Neural cell (in vitro differentiated cells): ENCODE measurements around the gene DIP2C.

Experiments used
- CTCF ChIP-seq: fragments of 450-650 bp; IDR thresholded peaks from 2 replicates; pipeline ENCODE4 v1.5.1; 2014; ENCODE audit warnings: antibody characterized with exemption, mild to moderate bottlenecking, moderate library complexity; ENCODE audit not compliant: poor library complexity, severe bottlenecking
- EZH2 ChIP-seq: fragments of 200-600, 300-800 bp; shearing (Covaris generic), sonication (generic); IDR thresholded peaks from 2 replicates; pipeline ENCODE4 v1.6.1; 2014; ENCODE audit warnings: antibody characterized with exemption, low read length, borderline replicate concordance, mild to moderate bottlenecking; ENCODE audit not compliant: insufficient read depth, poor library complexity, severe bottlenecking
- MXI1 ChIP-seq: fragments of 450-650 bp; conservative IDR thresholded peaks from 2 replicates; pipeline ENCODE4 v1.6.1; 2014; ENCODE audit warnings: antibody characterized with exemption, mild to moderate bottlenecking; ENCODE audit not compliant: poor library complexity, severe bottlenecking
- POLR2AphosphoS5 ChIP-seq: IDR thresholded peaks from 2 replicates; pipeline ENCODE4 v1.6.1; 2012
- REST ChIP-seq: IDR thresholded peaks from 2 replicates; pipeline ENCODE4 v1.6.1; 2012; ENCODE audit warnings: borderline replicate concordance
- TAF1 ChIP-seq: IDR thresholded peaks from 2 replicates; pipeline ENCODE4 v1.6.1; 2012; ENCODE audit warnings: low read depth

DNA sequence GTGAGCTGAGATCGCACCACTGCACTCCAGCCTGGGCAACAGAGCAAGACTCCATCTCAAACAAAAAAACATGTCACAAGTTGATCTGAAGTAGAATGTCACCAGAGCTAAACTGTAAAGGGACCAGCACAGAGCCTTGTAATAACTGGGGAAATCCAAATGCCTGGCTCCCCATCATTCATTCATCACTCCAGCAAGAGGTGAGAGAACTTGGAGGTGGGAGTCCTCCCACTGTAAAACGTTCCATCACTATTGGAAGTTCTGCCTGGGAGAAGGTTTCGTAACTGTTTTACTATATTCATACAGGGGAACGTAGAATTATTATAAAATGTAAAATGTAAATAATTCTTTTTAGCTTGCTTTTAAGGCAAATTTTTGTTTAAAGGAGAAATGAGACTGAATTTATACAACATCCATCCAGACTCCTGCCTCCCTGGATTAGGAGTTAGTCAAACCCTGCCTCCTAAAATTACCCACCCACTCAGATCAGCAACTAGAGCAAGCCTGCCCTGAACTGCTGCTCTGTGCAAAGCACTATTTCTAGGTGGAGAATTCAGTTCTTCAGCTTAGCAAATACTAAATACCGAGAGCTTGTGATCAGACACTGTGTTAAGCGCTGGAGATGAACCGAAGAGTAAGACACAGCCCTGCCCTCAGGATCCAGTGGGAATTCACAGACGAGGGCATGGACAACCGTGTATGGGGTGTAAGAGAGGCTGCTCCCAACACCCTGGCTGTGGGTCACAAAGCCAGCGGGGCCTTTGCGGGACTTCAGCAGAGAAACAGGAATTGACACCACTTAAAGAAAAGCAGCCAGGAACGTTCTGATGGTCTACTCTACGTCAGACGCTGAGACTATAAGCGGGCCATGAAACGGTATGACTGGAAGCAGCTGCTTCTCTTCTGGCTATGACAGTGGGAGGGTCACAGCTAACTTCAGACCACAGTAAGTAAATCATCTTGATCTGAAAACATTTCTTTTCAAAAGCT lies 345.9 kb downstream of the DIP2C start:
- TF ChIP-seq CTCF (no peak), EZH2 (no peak), REST (no peak), MXI1 (no peak), POLR2AphosphoS5 (no peak), TAF1 (no peak)
